Kidney tubule cell (primary cell): ENCODE measurements around the gene TBC1D16.
"Not testable (repeated sequence)": the region's sequence is repeated elsewhere in the genome, so short reads cannot be mapped to it uniquely, and the experiment has no call there.

Experiments used
- DNase-seq: peaks from one replicate; pipeline ENCODE4 v3.0.0-alpha.2; 2018; ENCODE audit warnings: low spot score

Gene TBC1D16

GRCh38 chr17:79913896-79914812, 121.5 kb downstream of the TBC1D16 start:
- no peak for DNase-seq

GRCh38 chr17:79913451-79913850, 122.2 kb downstream of the TBC1D16 start:
- no peak for DNase-seq

- DNase-seq, result no peak
Measured at GRCh38 chr17:79912552-79913330, 122.9 kb downstream of the TBC1D16 start.

GRCh38 chr17:79911430-79912399, 124.0 kb downstream of the TBC1D16 start:
- DNase-seq, result no peak

GRCh38 chr17:79910985-79911361, 124.7 kb downstream of the TBC1D16 start:
- DNase-seq, result no peak

- DNase-seq, result no peak
Measured at GRCh38 chr17:79909121-79909520, 126.6 kb downstream of the TBC1D16 start.

GRCh38 chr17:79907850-79908249, 127.8 kb downstream of the TBC1D16 start:
- DNase-seq, result no peak

GRCh38 chr17:79907217-79907715, 128.4 kb downstream of the TBC1D16 start:
- DNase-seq, result no peak

GRCh38 chr17:79905832-79906231, 129.8 kb downstream of the TBC1D16 start:
- DNase-seq, result peak; percentile 23

- DNase-seq, result no peak
Measured at GRCh38 chr17:79904865-79905264, 130.8 kb downstream of the TBC1D16 start.

GRCh38 chr17:79902146-79902791, 133.4 kb downstream of the TBC1D16 start:
- DNase-seq, result no peak

GRCh38 chr17:79901131-79901530, 134.5 kb downstream of the TBC1D16 start:
- DNase-seq, result no peak

GRCh38 chr17:79899584-79899983, 136.1 kb downstream of the TBC1D16 start:
- DNase-seq, result no peak

- no peak for DNase-seq
Measured at GRCh38 chr17:79897243-79898063, 138.2 kb downstream of the TBC1D16 start.

- DNase-seq, result not testable (repeated sequence)
Measured at GRCh38 chr17:79893457-79893856, 142.2 kb downstream of the TBC1D16 start.

GRCh38 chr17:79892457-79893241, 143.0 kb downstream of the TBC1D16 start:
- DNase-seq, result no peak

GRCh38 chr17:79891113-79891730, 144.4 kb downstream of the TBC1D16 start:
- no peak for DNase-seq

- no peak for DNase-seq
Measured at GRCh38 chr17:79890706-79891105, 145.0 kb downstream of the TBC1D16 start.
